TTC549 (cell line): ENCODE data around the gene STRC.
"Not testable (repeated sequence)": the region's sequence is repeated elsewhere in the genome, so short reads cannot be mapped to it uniquely, and the experiment has no call there.

Experiments
- FAIRE-seq: peaks from 2 replicates; lab custom pipeline; 2012; peaks lifted over from hg19 to GRCh38; lab: Jason Lieb, UNC

Gene STRC

DNA sequence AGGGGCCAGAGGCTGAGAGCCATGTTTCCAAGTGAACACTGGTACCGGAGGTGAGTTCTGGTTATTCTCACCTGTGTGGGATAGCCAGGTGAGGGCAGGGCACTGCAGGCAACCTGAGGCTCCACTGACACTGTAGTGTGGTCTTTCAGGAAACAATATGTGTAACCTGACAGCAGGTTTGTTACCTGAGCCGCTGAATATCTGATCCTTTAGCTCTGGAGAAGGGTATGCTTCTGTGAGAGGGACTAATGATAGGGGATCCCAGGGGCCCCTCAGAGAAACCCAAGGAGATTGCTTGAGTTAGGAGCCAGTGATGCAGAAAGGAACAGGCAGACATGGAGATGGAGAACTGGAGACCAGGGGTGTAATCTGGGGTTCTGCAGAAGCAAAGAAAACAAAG, at the start of gene STRC:
STRC (minus strand) TSS at position 101 of the 400 bp plus-strand sequence; CDS start at position 23, 78 bp downstream.
- not testable (repeated sequence) for FAIRE-seq

GRCh38 chr15:43666177-43666576, 47.6 kb upstream of the STRC start:
- FAIRE-seq: not testable (repeated sequence)

GRCh38 chr15:43663333-43663732, 44.7 kb upstream of the STRC start:
- FAIRE-seq: not testable (repeated sequence)

DNA sequence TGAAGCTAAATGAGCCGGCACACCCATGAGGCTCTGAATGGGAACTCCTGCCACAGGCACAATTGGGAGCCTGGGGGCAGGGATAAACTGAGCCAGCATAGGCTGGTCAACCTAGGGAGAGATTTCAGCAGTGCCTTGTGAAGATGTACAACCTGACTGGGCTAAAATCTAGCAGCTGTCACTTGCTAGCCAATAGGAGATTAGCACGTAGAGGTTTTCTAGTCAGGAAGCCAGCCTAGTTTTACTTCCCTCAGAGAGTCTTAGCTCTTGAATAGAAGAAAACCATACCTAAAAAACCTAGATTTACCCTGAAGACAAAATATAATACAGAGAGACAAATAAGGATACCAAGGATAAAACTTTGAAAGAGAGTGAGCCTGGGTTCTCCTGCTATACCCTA, 43.7 kb upstream of the STRC start:
- FAIRE-seq: not testable (repeated sequence)

- FAIRE-seq: not testable (repeated sequence)
Measured at GRCh38 chr15:43659727-43660126, 41.1 kb upstream of the STRC start.

GRCh38 chr15:43649430-43649926, 30.9 kb upstream of the STRC start:
- FAIRE-seq: not testable (repeated sequence)

- no peak for FAIRE-seq
Measured at GRCh38 chr15:43648649-43649429, 30.2 kb upstream of the STRC start, which contains the start of gene CATSPER2. CATSPER2 (minus strand) TSS chr15:43648844; CDS start chr15:43648061, 783 bp downstream.

DNA sequence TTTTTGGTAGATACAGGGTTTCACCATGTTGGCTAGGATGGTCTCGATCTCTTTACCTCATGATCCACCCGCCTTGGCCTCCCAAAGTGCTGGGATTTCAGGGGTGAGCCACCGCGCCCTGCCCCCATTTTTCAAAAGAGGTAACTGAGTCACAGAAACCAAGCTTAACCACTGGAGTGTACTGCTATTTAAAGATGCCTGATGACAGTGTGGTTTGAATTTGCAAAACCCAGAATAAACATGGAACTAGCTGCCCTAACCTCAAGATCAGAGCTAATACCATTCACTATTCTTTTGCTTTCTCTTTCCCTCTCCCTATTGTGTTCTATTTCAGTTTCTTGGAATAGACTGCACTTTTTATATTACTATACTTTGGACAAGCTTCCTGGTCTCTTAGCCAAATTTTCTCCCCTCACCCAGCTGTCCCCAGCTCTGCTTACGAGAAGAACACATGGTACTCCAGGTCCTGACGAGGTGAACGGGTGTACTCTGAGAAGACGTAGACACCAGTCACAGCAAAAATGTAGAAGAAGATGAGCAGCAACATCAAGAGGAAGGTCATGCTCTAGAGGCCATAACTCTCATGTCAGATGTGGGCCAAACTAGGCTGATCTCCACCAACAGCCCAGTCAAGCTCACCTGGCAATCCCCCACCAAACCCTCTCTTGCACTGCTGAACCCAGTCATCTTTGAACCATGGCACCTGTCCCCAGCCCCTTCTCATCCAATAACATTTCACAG, 20.0 kb upstream of the STRC start:
- FAIRE-seq: not testable (repeated sequence)

DNA sequence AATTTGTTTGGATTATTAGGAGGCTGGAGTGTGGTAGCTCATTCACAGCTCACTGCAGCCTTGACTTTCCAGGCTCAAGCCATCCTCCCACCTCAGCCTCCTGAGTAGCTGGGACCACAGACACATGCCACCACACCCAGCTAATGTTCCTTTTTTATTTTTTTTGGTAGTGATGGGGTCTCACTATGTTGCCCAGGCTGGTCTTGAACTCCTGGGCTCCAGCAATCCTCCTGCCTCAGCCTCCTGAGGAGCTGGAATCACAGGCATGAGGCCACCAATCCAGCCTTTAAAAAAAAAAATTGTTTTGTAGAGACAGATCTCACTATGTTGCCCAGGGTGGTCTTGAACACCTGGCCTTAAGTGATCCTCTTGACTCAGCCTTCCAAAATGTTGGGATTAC, 8.3 kb upstream of the STRC start:
- FAIRE-seq: not testable (repeated sequence)

DNA sequence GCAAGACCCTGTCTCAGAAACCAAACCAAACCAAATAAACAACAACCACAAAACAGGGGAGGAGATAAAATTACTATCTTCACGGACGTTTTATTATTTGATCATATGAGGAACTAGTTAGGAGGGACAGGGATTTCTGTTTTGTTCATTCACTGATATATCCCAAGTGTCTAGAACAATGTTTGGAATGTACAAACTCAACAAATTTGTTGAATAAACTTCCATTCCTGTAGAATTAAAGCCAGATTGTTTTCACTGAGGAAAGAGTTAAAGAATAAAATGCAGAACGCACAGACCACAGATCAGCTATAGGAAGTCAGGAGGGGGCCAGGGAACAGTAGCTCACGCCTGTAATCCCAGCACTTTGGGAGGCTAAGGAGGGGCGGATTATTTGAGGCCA, 6.5 kb upstream of the STRC start:
- FAIRE-seq: no peak

DNA sequence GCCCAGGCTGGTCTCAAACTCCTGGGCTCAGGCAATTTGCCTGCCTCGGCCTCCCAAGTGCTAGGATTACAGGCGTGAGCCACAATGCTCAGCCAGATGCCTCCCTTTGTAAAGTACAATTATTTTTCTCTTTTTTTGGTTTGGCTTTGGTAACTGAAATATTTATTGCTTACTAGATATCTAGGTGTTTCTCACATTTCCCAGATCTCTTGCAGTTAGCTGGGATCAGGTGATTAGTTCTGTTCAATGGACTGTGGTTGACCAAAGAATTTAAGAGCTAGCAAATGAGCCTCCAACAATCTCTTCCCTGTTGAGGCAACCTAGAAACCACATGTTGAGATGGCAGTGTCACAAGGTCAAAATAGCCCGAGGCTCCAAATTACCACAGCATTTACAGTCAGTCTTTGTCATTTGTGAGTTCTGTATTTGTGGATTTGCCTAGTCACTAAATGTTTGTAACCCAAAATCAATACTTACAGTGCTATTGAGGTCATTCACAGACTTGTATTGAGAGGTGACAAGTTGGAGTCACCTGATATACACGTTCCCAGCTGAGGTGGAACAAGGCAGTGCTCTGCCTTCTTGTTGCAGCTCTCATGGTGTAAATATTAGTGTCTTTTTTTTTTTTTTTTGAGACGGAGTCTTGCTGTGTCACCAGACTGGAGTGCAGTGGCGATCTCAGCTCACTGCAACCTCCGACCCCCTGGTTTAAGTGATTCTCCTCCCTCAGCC, 3.6 kb upstream of the STRC start:
- not testable (repeated sequence) for FAIRE-seq

DNA sequence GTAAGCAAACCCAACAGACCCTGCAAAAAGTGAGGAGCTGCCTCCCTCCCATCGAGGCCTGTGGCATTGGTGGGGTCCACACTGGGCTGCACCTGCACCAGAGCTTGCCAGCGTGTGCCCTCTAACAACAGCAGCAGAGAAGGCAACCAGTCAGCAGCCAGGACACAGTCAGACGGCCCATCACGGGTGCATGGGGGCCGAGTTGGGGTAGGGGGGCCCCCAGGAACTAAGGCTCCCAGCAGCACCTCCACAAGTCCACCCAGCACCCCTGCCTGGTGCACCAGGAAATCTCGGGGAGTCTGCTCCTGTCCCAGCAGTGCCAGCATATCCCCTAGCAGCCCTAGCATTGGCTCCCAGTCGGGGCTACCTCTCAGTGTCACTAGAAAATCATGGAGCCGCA, 850 bp downstream of the STRC start:
- FAIRE-seq: not testable (repeated sequence)

GRCh38 chr15:43602233-43602632, 16.4 kb downstream of the STRC start:
- not testable (repeated sequence) for FAIRE-seq

DNA sequence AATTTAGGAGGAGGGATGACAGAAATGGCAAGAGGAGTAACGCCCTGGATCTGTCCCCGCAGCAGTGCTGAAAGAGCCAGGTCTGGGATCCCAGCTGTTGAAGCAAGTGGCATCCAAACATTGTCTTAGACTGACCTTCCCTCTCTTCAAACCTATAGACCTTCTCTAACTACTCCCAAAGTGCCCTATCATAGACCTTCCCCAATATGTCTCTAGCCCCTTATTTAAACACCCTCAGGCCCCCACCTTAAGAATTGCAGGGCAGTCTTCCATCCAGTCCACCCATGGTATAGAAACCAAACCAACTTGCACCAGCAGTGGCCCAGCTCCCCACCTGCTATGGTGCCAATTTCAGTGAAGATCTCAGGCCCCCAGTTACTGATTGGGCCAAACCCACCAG, 18.4 kb downstream of the STRC start:
- FAIRE-seq: not testable (repeated sequence)

GRCh38 chr15:43599131-43599530, 19.5 kb downstream of the STRC start:
- not testable (repeated sequence) for FAIRE-seq

GRCh38 chr15:43593328-43594190, 25.0 kb downstream of the STRC start, which contains the start of gene CKMT1B:
CKMT1B (plus strand) TSS chr15:43594027; CDS start chr15:43594219, 192 bp downstream.
- FAIRE-seq: not testable (repeated sequence)

- FAIRE-seq: not testable (repeated sequence)
Measured at GRCh38 chr15:43592841-43593240, 25.8 kb downstream of the STRC start.

DNA sequence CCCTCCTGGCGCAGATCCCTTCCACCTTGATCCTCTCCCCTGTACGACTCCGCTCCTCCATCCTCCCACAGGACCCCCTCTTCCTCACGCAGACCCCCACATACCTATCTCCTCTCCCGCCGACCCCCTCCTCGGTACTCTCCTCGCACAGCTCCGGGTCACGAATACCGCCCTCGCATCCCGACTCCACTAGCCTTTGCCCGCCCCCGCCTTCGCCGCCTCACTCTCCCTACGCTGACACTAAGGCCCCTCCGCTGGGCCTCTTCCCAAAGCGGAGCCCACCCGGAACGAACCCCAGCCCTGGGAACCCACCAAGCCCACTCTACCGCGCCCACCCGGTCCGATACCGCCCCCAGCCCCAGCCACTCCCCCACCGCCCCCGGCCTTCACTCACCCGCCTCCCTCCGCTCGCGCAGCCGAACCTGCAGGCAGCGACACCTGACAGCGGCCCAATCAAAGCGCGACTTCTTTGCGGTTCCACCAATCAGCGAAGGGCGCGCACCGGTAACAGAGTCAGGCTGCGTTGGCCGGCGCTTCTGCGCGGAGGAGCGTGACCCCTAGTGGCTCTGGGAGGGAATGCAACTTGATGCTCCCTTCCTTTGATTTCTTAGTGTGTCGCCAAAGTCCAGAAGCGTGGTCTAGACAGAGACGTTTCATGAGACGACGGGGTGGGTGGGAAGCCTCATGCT, 28.7 kb downstream of the STRC start, which contains the start of gene PPIP5K1:
PPIP5K1 (minus strand) TSS at position 431 of the 689 bp plus-strand sequence. CDS start 5,704 bp downstream, outside the sequence.
- FAIRE-seq: peak; percentile 78

GRCh38 chr15:43574607-43575006, 44.0 kb downstream of the STRC start:
- not testable (repeated sequence) for FAIRE-seq

- FAIRE-seq: not testable (repeated sequence)
Measured at GRCh38 chr15:43566615-43567014, 52.0 kb downstream of the STRC start.
